Measurements from ENCODE around the gene STX10.

STX10 gene

GRCh38 chr19:13117176-13117771, 32.9 kb downstream of the STX10 start:
- peaks cover 52% of the 10 kb centered on the region for H3K36me3 ChIP-seq (ENCODE audit: control insufficient read depth, insufficient read depth, low read length)

GRCh38 chr19:13116282-13117175, 33.6 kb downstream of the STX10 start, which contains the start of gene TRMT1:
Gene TRMT1 (minus strand): TSS chr19:13116740. CDS start chr19:13116399, 341 bp downstream.
- H3K4me1 ChIP-seq (ENCODE audit: control insufficient read depth, insufficient read depth, low read length, poor library complexity, severe bottlenecking) = peaks cover 25% of the 10 kb centered on the region
- H3K4me3 ChIP-seq (ENCODE audit: extremely low read depth, insufficient read depth, low read length, poor library complexity, severe bottlenecking) = peak within 1 kb of the TSS; percentile 94
- 0 to 1% methylated on average over 46 to 47 of the region's 51 CpGs for WGBS, 2 experiments (ENCODE audit: insufficient coverage in 2 of 2)
- peaks cover 47% of the 10 kb centered on the region for H3K36me3 ChIP-seq (ENCODE audit: control insufficient read depth, insufficient read depth, low read length)
- H3K27ac ChIP-seq (ENCODE audit: low read depth, low read length, severe bottlenecking) = peak within 1 kb of the TSS; percentile 94
- no peaks in the 10 kb centered on the region for H3K9me3 ChIP-seq (ENCODE audit: control insufficient read depth, low read length)

More at GRCh38 chr19:13117176-13117771, 32.9 kb downstream of the STX10 start:
- Histone ChIP-seq H3K4me1 (ENCODE audit: control insufficient read depth, insufficient read depth, low read length, poor library complexity, severe bottlenecking) (peaks cover 25% of the 10 kb centered on the region), H3K4me3 (ENCODE audit: extremely low read depth, insufficient read depth, low read length, poor library complexity, severe bottlenecking) (peak overlapping the region; percentile 94), H3K9me3 (ENCODE audit: control insufficient read depth, low read length) (no peaks in the 10 kb centered on the region), H3K27ac (ENCODE audit: low read depth, low read length, severe bottlenecking) (no peak overlapping the region)
- 64 to 72% methylated on average over 15 to 18 of the region's 20 CpGs for WGBS, 2 experiments (ENCODE audit: insufficient coverage in 2 of 2)

GRCh38 chr19:13115936-13116281, 34.3 kb downstream of the STX10 start:
- H3K27ac ChIP-seq (ENCODE audit: low read depth, low read length, severe bottlenecking) = peak overlapping the region; percentile 94
- H3K4me3 ChIP-seq (ENCODE audit: extremely low read depth, insufficient read depth, low read length, poor library complexity, severe bottlenecking) = peak overlapping the region; percentile 94
- H3K9me3 ChIP-seq (ENCODE audit: control insufficient read depth, low read length) = no peaks in the 10 kb centered on the region
- peaks cover 25% of the 10 kb centered on the region for H3K4me1 ChIP-seq (ENCODE audit: control insufficient read depth, insufficient read depth, low read length, poor library complexity, severe bottlenecking)
- H3K36me3 ChIP-seq (ENCODE audit: control insufficient read depth, insufficient read depth, low read length) = peaks cover 42% of the 10 kb centered on the region
- WGBS, 2 experiments (ENCODE audit: insufficient coverage in 2 of 2) = 2% methylated on average over 18 of the region's 18 CpGs

- H3K27ac ChIP-seq (ENCODE audit: low read depth, low read length, severe bottlenecking) = no peak overlapping the region
- peaks cover 52% of the 10 kb centered on the region for H3K36me3 ChIP-seq (ENCODE audit: control insufficient read depth, insufficient read depth, low read length)
- H3K4me1 ChIP-seq (ENCODE audit: control insufficient read depth, insufficient read depth, low read length, poor library complexity, severe bottlenecking) = peaks cover 8% of the 10 kb centered on the region
- H3K4me3 ChIP-seq (ENCODE audit: extremely low read depth, insufficient read depth, low read length, poor library complexity, severe bottlenecking) = no peak overlapping the region
- 89 to 95% methylated on average over 6 to 9 of the region's 10 CpGs for WGBS, 2 experiments (ENCODE audit: insufficient coverage in 2 of 2)
- no peaks in the 10 kb centered on the region for H3K9me3 ChIP-seq (ENCODE audit: control insufficient read depth, low read length)
Measured at GRCh38 chr19:13112555-13112954, 37.6 kb downstream of the STX10 start.

- WGBS, 2 experiments (ENCODE audit: insufficient coverage in 2 of 2) = 95 to 100% methylated on average over 4 to 5 of the region's 15 CpGs
- peaks cover 61% of the 10 kb centered on the region for H3K36me3 ChIP-seq (ENCODE audit: control insufficient read depth, insufficient read depth, low read length)
- H3K27ac ChIP-seq (ENCODE audit: low read depth, low read length, severe bottlenecking) = no peak overlapping the region
- no peaks in the 10 kb centered on the region for H3K9me3 ChIP-seq (ENCODE audit: control insufficient read depth, low read length)
- H3K4me1 ChIP-seq (ENCODE audit: control insufficient read depth, insufficient read depth, low read length, poor library complexity, severe bottlenecking) = peaks cover 5% of the 10 kb centered on the region
- H3K4me3 ChIP-seq (ENCODE audit: extremely low read depth, insufficient read depth, low read length, poor library complexity, severe bottlenecking) = no peak overlapping the region
Measured at GRCh38 chr19:13110099-13110610, 40.0 kb downstream of the STX10 start.

- H3K4me1 ChIP-seq (ENCODE audit: control insufficient read depth, insufficient read depth, low read length, poor library complexity, severe bottlenecking) = no peaks in the 10 kb centered on the region
- peaks cover 61% of the 10 kb centered on the region for H3K36me3 ChIP-seq (ENCODE audit: control insufficient read depth, insufficient read depth, low read length)
- H3K9me3 ChIP-seq (ENCODE audit: control insufficient read depth, low read length) = no peaks in the 10 kb centered on the region
- WGBS, 2 experiments (ENCODE audit: insufficient coverage in 2 of 2) = 93 to 96% methylated on average over 22 to 28 of the region's 30 CpGs
- H3K4me3 ChIP-seq (ENCODE audit: extremely low read depth, insufficient read depth, low read length, poor library complexity, severe bottlenecking) = no peak overlapping the region
- no peak overlapping the region for H3K27ac ChIP-seq (ENCODE audit: low read depth, low read length, severe bottlenecking)
Measured at GRCh38 chr19:13109361-13110098, 40.6 kb downstream of the STX10 start.

GRCh38 chr19:13104848-13105711, 45.1 kb downstream of the STX10 start:
- no peak overlapping the region for H3K27ac ChIP-seq (ENCODE audit: low read depth, low read length, severe bottlenecking)
- no peaks in the 10 kb centered on the region for H3K9me3 ChIP-seq (ENCODE audit: control insufficient read depth, low read length)
- H3K4me3 ChIP-seq (ENCODE audit: extremely low read depth, insufficient read depth, low read length, poor library complexity, severe bottlenecking) = no peak overlapping the region
- 94 to 98% methylated on average over 15 to 19 of the region's 29 CpGs for WGBS, 2 experiments (ENCODE audit: insufficient coverage in 2 of 2)
- peaks cover 17% of the 10 kb centered on the region for H3K4me1 ChIP-seq (ENCODE audit: control insufficient read depth, insufficient read depth, low read length, poor library complexity, severe bottlenecking)
- peaks cover 37% of the 10 kb centered on the region for H3K36me3 ChIP-seq (ENCODE audit: control insufficient read depth, insufficient read depth, low read length)

GRCh38 chr19:13104360-13104847, 45.8 kb downstream of the STX10 start:
- Histone ChIP-seq H3K9me3 (ENCODE audit: control insufficient read depth, low read length) (no peaks in the 10 kb centered on the region), H3K27ac (ENCODE audit: low read depth, low read length, severe bottlenecking) (no peak overlapping the region), H3K4me1 (ENCODE audit: control insufficient read depth, insufficient read depth, low read length, poor library complexity, severe bottlenecking) (peaks cover 17% of the 10 kb centered on the region), H3K4me3 (ENCODE audit: extremely low read depth, insufficient read depth, low read length, poor library complexity, severe bottlenecking) (no peak overlapping the region), H3K36me3 (ENCODE audit: control insufficient read depth, insufficient read depth, low read length) (peaks cover 32% of the 10 kb centered on the region)
- 59 to 61% methylated on average over 26 to 32 of the region's 33 CpGs for WGBS, 2 experiments (ENCODE audit: insufficient coverage in 2 of 2)

- peak overlapping the region; percentile 50 for H3K27ac ChIP-seq (ENCODE audit: low read depth, low read length, severe bottlenecking)
- 88 to 98% methylated on average over 6 of the region's 13 CpGs for WGBS, 2 experiments (ENCODE audit: insufficient coverage in 2 of 2)
- H3K4me1 ChIP-seq (ENCODE audit: control insufficient read depth, insufficient read depth, low read length, poor library complexity, severe bottlenecking) = peaks cover 17% of the 10 kb centered on the region
- H3K9me3 ChIP-seq (ENCODE audit: control insufficient read depth, low read length) = no peaks in the 10 kb centered on the region
- peaks cover 27% of the 10 kb centered on the region for H3K36me3 ChIP-seq (ENCODE audit: control insufficient read depth, insufficient read depth, low read length)
- H3K4me3 ChIP-seq (ENCODE audit: extremely low read depth, insufficient read depth, low read length, poor library complexity, severe bottlenecking) = no peak overlapping the region
Measured at GRCh38 chr19:13103581-13104359, 46.4 kb downstream of the STX10 start.
